ENCODE results near the gene KIRREL3. TPM values are rescaled to one million over a fixed set of nuclear protein-coding genes. Genes with fewer than 3 reads are reported as not detected.
"Not testable (repeated sequence)": the region's sequence is repeated elsewhere in the genome, so short reads cannot be mapped to it uniquely, and the experiment has no call there.

Gene KIRREL3
- total RNA-seq, 5 donors from 2014 or later (not counting 1 experiment from before 2014, with no cell fraction given): not detected

DNA sequence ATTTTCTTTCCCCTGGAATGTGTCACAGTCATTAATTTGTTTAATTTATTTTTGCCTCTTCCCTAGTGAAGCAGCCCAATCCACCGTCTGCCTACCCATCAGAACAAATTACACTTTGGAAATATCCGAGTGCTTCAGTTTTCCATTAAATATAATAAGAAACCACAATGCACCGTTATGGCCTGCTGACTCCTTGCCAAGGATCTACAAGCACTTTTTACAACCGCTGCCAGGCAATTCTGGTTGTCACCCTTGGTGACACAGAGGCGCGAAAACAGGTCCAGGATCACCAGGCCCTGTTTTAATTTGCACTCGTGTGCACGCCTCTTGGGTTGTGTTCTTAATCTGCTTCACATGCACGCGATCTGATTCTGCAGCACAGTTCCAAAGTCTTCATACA, 43.9 kb downstream of the KIRREL3 start:
- H3K4me1 ChIP-seq (ENCODE audit: control insufficient read depth in 1 of 2, extremely low read depth in 1 of 2, insufficient read depth in 2 of 2, low read length in 2 of 2): no peaks in the 10 kb centered on the region
- WGBS (ENCODE audit: insufficient coverage): 82% methylated on average over 8 of the region's 10 CpGs
- Mint-ChIP-seq H3K4me1 (no peaks in the 10 kb centered on the region), H3K9me3 (peaks cover 0 to 11% (median 0%) of the 10 kb centered on the region in 3 donors), H3K4me3 (no peak overlapping the region), H3K36me3 (no peaks in the 10 kb centered on the region), H3K27me3 (peaks cover 3 to 18% of the 10 kb centered on the region in 2 donors), H3K27ac (no peak overlapping the region)
- CTCF ChIA-PET: no interaction called here
- H3K9me3 ChIP-seq: no peaks in the 10 kb centered on the region
- no peak for ATAC-seq (replicated peaks in 1 of 4)
- no peak overlapping the region for H3K27ac ChIP-seq (ENCODE audit: low read length)
- H3K36me3 ChIP-seq (ENCODE audit: control insufficient read depth in 2 of 2, extremely low read depth in 1 of 2, insufficient read depth in 1 of 2, low read length in 1 of 2): no peaks in the 10 kb centered on the region
- no peak overlapping the region for H3K4me3 ChIP-seq (ENCODE audit: control insufficient read depth in 1 of 2, extremely low read depth in 1 of 2, low read length in 1 of 2)
- POLR2A ChIA-PET: no interaction called here
- no peak for DNase-seq
- peaks cover 2 to 5% of the 10 kb centered on the region in 2 experiments for H3K27me3 ChIP-seq (replicated peaks in 1 of 2; ENCODE audit: control insufficient read depth in 2 of 2, extremely low read depth in 1 of 2, insufficient read depth in 2 of 2, low read length in 1 of 2)

DNA sequence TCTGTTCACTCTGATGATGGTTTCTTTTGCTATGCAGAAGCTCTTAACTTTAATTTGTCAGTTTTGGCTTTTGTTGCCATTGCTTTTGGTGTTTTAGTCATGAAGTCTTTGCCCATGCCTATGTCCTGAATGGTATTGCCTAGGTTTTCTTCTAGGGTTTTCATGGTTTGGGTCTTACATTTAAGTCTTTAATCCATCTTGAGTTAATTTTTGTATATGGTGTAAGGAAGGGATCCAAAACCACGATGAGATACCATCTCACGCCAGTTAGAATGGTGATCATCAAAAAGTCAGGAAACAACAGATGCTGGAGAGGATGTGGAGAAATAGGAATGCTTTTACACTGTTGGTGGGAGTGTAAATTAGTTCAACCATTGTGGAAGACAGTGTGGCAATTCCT, 48.0 kb downstream of the KIRREL3 start:
- DNase-seq; H3K27me3 ChIP-seq (replicated peaks in 1 of 2; ENCODE audit: control insufficient read depth in 2 of 2, extremely low read depth in 1 of 2, insufficient read depth in 2 of 2, low read length in 1 of 2); H3K27ac Mint-ChIP-seq; H3K9me3 ChIP-seq; H3K36me3 Mint-ChIP-seq; H3K4me3 ChIP-seq (ENCODE audit: control insufficient read depth in 1 of 2, extremely low read depth in 1 of 2, low read length in 1 of 2); CTCF ChIA-PET; H3K27ac ChIP-seq (ENCODE audit: low read length); H3K27me3 Mint-ChIP-seq; H3K9me3 Mint-ChIP-seq; H3K4me1 ChIP-seq (ENCODE audit: control insufficient read depth in 1 of 2, extremely low read depth in 1 of 2, insufficient read depth in 2 of 2, low read length in 2 of 2); ATAC-seq (replicated peaks in 1 of 4); POLR2A ChIA-PET; H3K4me3 Mint-ChIP-seq; H3K4me1 Mint-ChIP-seq; H3K36me3 ChIP-seq (ENCODE audit: control insufficient read depth in 2 of 2, extremely low read depth in 1 of 2, insufficient read depth in 1 of 2, low read length in 1 of 2): not testable (repeated sequence)
- WGBS (ENCODE audit: insufficient coverage): no CpG with 5 or more reads among the region's 2 CpGs

DNA sequence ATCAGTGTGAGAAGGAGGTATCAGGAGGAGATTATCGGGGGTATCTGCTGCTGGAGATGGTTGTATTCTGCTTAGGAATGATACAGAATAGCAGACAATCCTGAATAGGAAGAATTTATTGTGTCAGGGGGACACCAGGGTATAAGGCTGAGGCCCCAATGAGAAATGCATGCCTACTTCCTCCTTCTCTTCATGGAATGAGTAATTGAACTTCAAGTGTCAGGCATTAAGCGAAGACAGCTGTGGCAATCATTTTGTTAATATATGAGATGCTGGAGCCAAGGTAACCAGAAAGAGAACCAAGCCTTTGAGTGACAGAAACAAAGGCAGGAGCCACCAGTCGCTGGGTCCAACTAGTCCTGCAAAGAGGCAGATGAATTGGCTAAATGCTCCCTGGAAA, 49.1 kb downstream of the KIRREL3 start:
- peaks cover 3% of the 10 kb centered on the region in 2 donors for H3K27me3 Mint-ChIP-seq
- H3K4me3 ChIP-seq (ENCODE audit: control insufficient read depth in 1 of 2, extremely low read depth in 1 of 2, low read length in 1 of 2): no peak overlapping the region
- no peak overlapping the region for H3K4me3 Mint-ChIP-seq
- CTCF ChIA-PET: no interaction called here
- WGBS (ENCODE audit: insufficient coverage): 20% methylated on average over 1 of the region's 3 CpGs
- H3K36me3 ChIP-seq (ENCODE audit: control insufficient read depth in 2 of 2, extremely low read depth in 1 of 2, insufficient read depth in 1 of 2, low read length in 1 of 2): no peaks in the 10 kb centered on the region
- H3K36me3 Mint-ChIP-seq: no peaks in the 10 kb centered on the region
- no peaks in the 10 kb centered on the region for H3K27me3 ChIP-seq (replicated peaks in 1 of 2; ENCODE audit: control insufficient read depth in 2 of 2, extremely low read depth in 1 of 2, insufficient read depth in 2 of 2, low read length in 1 of 2)
- H3K9me3 ChIP-seq: no peaks in the 10 kb centered on the region
- DNase-seq (no peak), ATAC-seq (replicated peaks in 1 of 4) (no peak)
- H3K4me1 Mint-ChIP-seq: no peaks in the 10 kb centered on the region
- H3K4me1 ChIP-seq (ENCODE audit: control insufficient read depth in 1 of 2, extremely low read depth in 1 of 2, insufficient read depth in 2 of 2, low read length in 2 of 2): no peaks in the 10 kb centered on the region
- H3K27ac ChIP-seq (ENCODE audit: low read length): no peak overlapping the region
- H3K27ac Mint-ChIP-seq: no peak overlapping the region
- POLR2A ChIA-PET: no interaction called here
- H3K9me3 Mint-ChIP-seq: no peaks in the 10 kb centered on the region

DNA sequence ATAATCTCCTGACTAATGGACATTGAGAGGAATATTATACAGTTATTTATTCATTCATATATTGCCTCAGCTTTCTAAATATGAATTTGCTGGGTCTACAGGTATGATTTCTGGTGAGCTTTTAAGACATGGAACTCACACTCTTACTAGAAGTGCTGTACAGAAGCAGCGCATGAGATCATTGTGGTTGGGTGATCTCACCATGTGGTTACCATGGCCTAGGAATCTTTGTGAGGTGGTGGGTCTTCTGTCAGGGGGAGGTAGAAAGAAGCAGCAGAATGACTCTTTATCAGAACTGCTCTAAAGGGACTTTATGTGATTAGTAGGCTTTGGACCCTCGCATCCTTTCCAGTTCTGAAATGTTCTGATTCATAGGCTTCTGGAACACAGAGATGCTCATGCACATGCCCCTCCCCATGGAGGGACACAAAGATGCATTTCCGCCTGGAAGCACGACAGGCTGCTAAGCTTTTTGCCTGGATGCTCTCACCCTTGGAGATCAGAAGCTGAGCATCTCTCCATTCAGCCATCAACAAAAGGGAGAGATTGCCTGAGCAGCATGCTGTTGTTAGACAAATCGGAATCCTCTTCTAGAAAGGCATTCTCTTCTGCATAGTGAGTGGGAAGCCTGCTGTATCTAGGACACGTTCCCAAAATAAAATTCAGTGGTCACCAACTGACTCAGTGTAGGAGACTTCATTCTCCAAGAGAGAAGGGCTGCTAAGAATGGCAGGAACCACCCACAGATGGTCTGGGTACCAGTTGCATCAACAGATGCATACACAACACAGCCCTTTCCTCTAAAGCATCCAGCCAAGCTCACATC, 51.3 kb downstream of the KIRREL3 start:
- no peaks in the 10 kb centered on the region for H3K36me3 Mint-ChIP-seq
- no peak for DNase-seq

DNA sequence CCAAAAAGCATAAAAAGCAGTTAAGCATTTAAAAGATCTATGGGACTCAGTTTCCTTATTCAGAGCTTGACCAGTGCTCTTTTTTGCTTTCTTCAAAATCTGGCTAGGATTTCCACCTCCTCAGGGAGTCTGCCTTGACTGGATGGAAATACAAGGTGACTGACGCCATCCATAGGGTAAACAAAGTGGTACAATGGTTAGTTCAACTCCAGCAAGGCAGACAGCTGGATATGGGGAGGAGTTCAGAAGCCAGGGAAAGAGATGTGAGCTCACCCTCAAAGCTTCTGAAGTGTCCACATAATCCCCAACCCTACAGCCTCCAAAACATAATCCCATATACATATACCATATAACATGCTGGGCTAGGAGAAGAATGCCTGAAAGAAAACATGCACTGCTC, 52.0 kb downstream of the KIRREL3 start:
- Histone ChIP-seq H3K9me3 (no peaks in the 10 kb centered on the region), H3K27ac (ENCODE audit: low read length) (no peak overlapping the region), H3K27me3 (replicated peaks in 1 of 2; ENCODE audit: control insufficient read depth in 2 of 2, extremely low read depth in 1 of 2, insufficient read depth in 2 of 2, low read length in 1 of 2) (peaks cover 0 to 4% of the 10 kb centered on the region in 2 experiments), H3K36me3 (ENCODE audit: control insufficient read depth in 2 of 2, extremely low read depth in 1 of 2, insufficient read depth in 1 of 2, low read length in 1 of 2) (no peaks in the 10 kb centered on the region), H3K4me3 (ENCODE audit: control insufficient read depth in 1 of 2, extremely low read depth in 1 of 2, low read length in 1 of 2) (no peak overlapping the region), H3K4me1 (ENCODE audit: control insufficient read depth in 1 of 2, extremely low read depth in 1 of 2, insufficient read depth in 2 of 2, low read length in 2 of 2) (no peaks in the 10 kb centered on the region)
- Mint-ChIP-seq H3K4me1 (no peaks in the 10 kb centered on the region), H3K4me3 (no peak overlapping the region), H3K9me3 (no peaks in the 10 kb centered on the region), H3K27ac (no peak overlapping the region), H3K36me3 (no peaks in the 10 kb centered on the region), H3K27me3 (no peaks in the 10 kb centered on the region)
- WGBS (ENCODE audit: insufficient coverage): 50% methylated on average over 1 of the region's 1 CpG
- ATAC-seq (replicated peaks in 1 of 4) (no peak), DNase-seq (no peak)
- ChIA-PET POLR2A (no interaction called here), CTCF (no interaction called here)

More for the DNA sequence above, 51.3 kb downstream of the KIRREL3 start:
- CTCF ChIA-PET: no interaction called here
- WGBS (ENCODE audit: insufficient coverage): 50% methylated on average over 2 of the region's 6 CpGs
- Mint-ChIP-seq H3K27ac (no peak overlapping the region), H3K4me1 (no peaks in the 10 kb centered on the region), H3K27me3 (peaks cover 0 to 3% of the 10 kb centered on the region in 2 donors), H3K4me3 (no peak overlapping the region), H3K9me3 (no peaks in the 10 kb centered on the region)
- no peaks in the 10 kb centered on the region for H3K4me1 ChIP-seq (ENCODE audit: control insufficient read depth in 1 of 2, extremely low read depth in 1 of 2, insufficient read depth in 2 of 2, low read length in 2 of 2)
- POLR2A ChIA-PET: no interaction called here
- no peaks in the 10 kb centered on the region for H3K36me3 ChIP-seq (ENCODE audit: control insufficient read depth in 2 of 2, extremely low read depth in 1 of 2, insufficient read depth in 1 of 2, low read length in 1 of 2)
- H3K27ac ChIP-seq (ENCODE audit: low read length): no peak overlapping the region
- peaks cover 0 to 3% of the 10 kb centered on the region in 2 experiments for H3K27me3 ChIP-seq (replicated peaks in 1 of 2; ENCODE audit: control insufficient read depth in 2 of 2, extremely low read depth in 1 of 2, insufficient read depth in 2 of 2, low read length in 1 of 2)
- H3K9me3 ChIP-seq: no peaks in the 10 kb centered on the region
- no peak for ATAC-seq (replicated peaks in 1 of 4)
- H3K4me3 ChIP-seq (ENCODE audit: control insufficient read depth in 1 of 2, extremely low read depth in 1 of 2, low read length in 1 of 2): no peak overlapping the region

DNA sequence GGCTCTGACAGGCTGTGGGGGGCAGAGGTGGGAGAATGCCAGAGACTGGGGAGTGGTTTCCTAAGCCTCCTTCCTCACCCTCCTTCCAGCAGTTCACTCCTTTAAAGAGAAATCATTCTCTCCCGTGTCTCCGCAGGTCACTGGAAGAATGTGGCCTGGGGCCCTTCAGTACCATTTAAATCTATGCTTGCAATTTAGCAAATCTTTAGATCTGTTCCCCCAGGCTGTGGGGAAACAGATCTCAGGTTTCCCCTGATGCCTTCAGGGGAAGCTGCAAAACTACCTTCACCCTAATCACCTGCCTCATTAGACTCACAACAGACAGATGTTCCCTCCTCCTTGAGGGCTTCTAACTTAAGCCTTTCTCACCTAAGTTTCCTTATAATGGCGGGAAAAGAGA, 55.3 kb downstream of the KIRREL3 start:
- Histone ChIP-seq H3K9me3 (no peaks in the 10 kb centered on the region), H3K4me3 (ENCODE audit: control insufficient read depth in 1 of 2, extremely low read depth in 1 of 2, low read length in 1 of 2) (no peak overlapping the region), H3K27ac (ENCODE audit: low read length) (no peak overlapping the region), H3K36me3 (ENCODE audit: control insufficient read depth in 2 of 2, extremely low read depth in 1 of 2, insufficient read depth in 1 of 2, low read length in 1 of 2) (no peaks in the 10 kb centered on the region), H3K4me1 (ENCODE audit: control insufficient read depth in 1 of 2, extremely low read depth in 1 of 2, insufficient read depth in 2 of 2, low read length in 2 of 2) (no peaks in the 10 kb centered on the region), H3K27me3 (replicated peaks in 1 of 2; ENCODE audit: control insufficient read depth in 2 of 2, extremely low read depth in 1 of 2, insufficient read depth in 2 of 2, low read length in 1 of 2) (peaks cover 0 to 4% of the 10 kb centered on the region in 2 experiments)
- Mint-ChIP-seq H3K4me1 (no peaks in the 10 kb centered on the region), H3K36me3 (no peaks in the 10 kb centered on the region), H3K27me3 (peaks cover 0 to 4% of the 10 kb centered on the region in 2 donors), H3K9me3 (no peaks in the 10 kb centered on the region), H3K27ac (no peak overlapping the region), H3K4me3 (no peak overlapping the region)
- ChIA-PET CTCF (no interaction called here), POLR2A (no interaction called here)
- DNase-seq: no peak
- ATAC-seq (replicated peaks in 1 of 4): no peak
- 79% methylated on average over 2 of the region's 3 CpGs for WGBS (ENCODE audit: insufficient coverage)
